HepG2 (cell line): Measurements from ENCODE around the gene WBP1. TPM values are rescaled to one million over a fixed set of nuclear protein-coding genes. Genes with fewer than 3 reads are reported as not detected.

Experiments used
- ATF5 ChIP-seq: sonication (generic); formaldehyde crosslinking; IDR thresholded peaks from 2 replicates; pipeline ENCODE4 v1.4.0; 2020; ENCODE audit warnings: mild to moderate bottlenecking, low read depth, missing genetic modification reagents
- ATF7 ChIP-seq, 2 experiments: fragments of 450-650 bp in 1 of 2; sonication (generic) in 1 of 2; formaldehyde crosslinking in 1 of 2; IDR thresholded peaks; 2 replicates each; pipeline versions ENCODE4 v1.4.0 to v1.6.1; 2016 to 2020; ENCODE audit warnings: antibody characterized with exemption in 1 of 2, mild to moderate bottlenecking in 1 of 2, missing genetic modification reagents in 1 of 2
- CHCHD3 ChIP-seq: sonication (generic); formaldehyde crosslinking; IDR thresholded peaks from 2 replicates; pipeline ENCODE4 v1.8.0; 2022; ENCODE audit warnings: mild to moderate bottlenecking, missing genetic modification reagents, moderate library complexity
- CHD4 ChIP-seq: fragments of 200-600 bp; sonication (generic); IDR thresholded peaks from 2 replicates; pipeline ENCODE4 v1.7.0; 2017; ENCODE audit warnings: mild to moderate bottlenecking, low read length, borderline replicate concordance
- KLF9 ChIP-seq: IDR thresholded peaks from 2 replicates; pipeline ENCODE4 v1.6.1; 2016; ENCODE audit warnings: low read depth
- MEF2D ChIP-seq: sonication (generic); formaldehyde crosslinking; IDR thresholded peaks from 2 replicates; pipeline ENCODE4 v1.5.1; 2020; ENCODE audit warnings: mild to moderate bottlenecking, missing genetic modification reagents
- NFKBIZ ChIP-seq: IDR thresholded peaks from 2 replicates; pipeline ENCODE4 v1.6.1; 2018; ENCODE audit warnings: missing genetic modification reagents, missing compliant biosample characterization
- NFYC ChIP-seq: IDR thresholded peaks from 2 replicates; pipeline ENCODE4 v1.6.1; 2016; ENCODE audit warnings: missing genetic modification reagents, missing compliant biosample characterization
- RFX1 ChIP-seq: fragments of 450-650 bp; IDR thresholded peaks from 2 replicates; pipeline ENCODE4 v1.6.1; 2017
- SIX1 ChIP-seq: sonication (generic); formaldehyde crosslinking; IDR thresholded peaks from 2 replicates; pipeline ENCODE4 v1.4.0; 2020; ENCODE audit warnings: missing genetic modification reagents, borderline replicate concordance
- ZNF24 ChIP-seq: fragments of 450-650 bp; IDR thresholded peaks from 2 replicates; pipeline ENCODE4 v1.6.1; 2017; ENCODE audit warnings: antibody characterized with exemption, mild to moderate bottlenecking
- ZNF251 ChIP-seq: sonication (generic); formaldehyde crosslinking; IDR thresholded peaks from 2 replicates; pipeline ENCODE4 v1.9.0; 2021; ENCODE audit warnings: mild to moderate bottlenecking, missing genetic modification reagents
- ZNF44 ChIP-seq: sonication (generic); formaldehyde crosslinking; IDR thresholded peaks from 2 replicates; pipeline ENCODE4 v1.5.1; 2020; ENCODE audit warnings: mild to moderate bottlenecking, missing genetic modification reagents
- ZNF567 ChIP-seq: sonication (generic); formaldehyde crosslinking; IDR thresholded peaks from 2 replicates; pipeline ENCODE4 v1.8.1; 2023; ENCODE audit warnings: mild to moderate bottlenecking, missing genetic modification reagents, borderline replicate concordance
- ZNF589 ChIP-seq: sonication (generic); formaldehyde crosslinking; conservative IDR thresholded peaks from 2 replicates; pipeline ENCODE4 v1.8.0; 2022; ENCODE audit warnings: mild to moderate bottlenecking, moderate library complexity, missing genetic modification reagents
- ZNF644 ChIP-seq: IDR thresholded peaks from 2 replicates; pipeline ENCODE4 v1.6.1; 2016; ENCODE audit warnings: low read depth
- ZNF670 ChIP-seq: sonication (generic); formaldehyde crosslinking; IDR thresholded peaks from 2 replicates; pipeline ENCODE4 v1.8.0; 2022; ENCODE audit warnings: mild to moderate bottlenecking, missing genetic modification reagents, borderline replicate concordance
- ZZZ3 ChIP-seq: sonication (generic); formaldehyde crosslinking; IDR thresholded peaks from 2 replicates; pipeline ENCODE4 v1.4.0; 2020; ENCODE audit warnings: missing genetic modification reagents, mild to moderate bottlenecking, borderline replicate concordance
- polyA plus RNA-seq, 8 experiments: library from polyadenylated mRNA; depleted of rRNA in 3 of 8; stranded (reverse) in 7 of 8; unstranded in 1 of 8; fragments of >200 nt; fragmentation: Illumina TruSeq in 4 of 8; extraction: Trizol in 4 of 8; gene quantifications; 2 replicates each; pipeline versions ENCODE4 v1.2.1 to v1.2.3, GENCODE V29; 2011 to 2016; ENCODE audit warnings: low read depth in 4 of 8, missing spikeins in 1 of 8, mixed read lengths in 1 of 8; ENCODE audit not compliant: insufficient read depth in 1 of 8
- total RNA-seq, 5 experiments: library from RNA; depleted of rRNA; stranded (reverse); fragments of >200 nt; fragmentation: Illumina TruSeq; extraction: Trizol; gene quantifications; 2 replicates each; pipeline ENCODE4 v1.2.3, GENCODE V29; 2016; ENCODE audit warnings: low read depth in 1 of 5
- TF ChIP-seq, protein P1 (sequence below): sonication (generic); formaldehyde crosslinking; IDR thresholded peaks from 2 replicates; pipeline ENCODE4 v1.4.0; 2020; ENCODE audit warnings: missing genetic modification reagents
- TF ChIP-seq, protein P2 (sequence below): IDR thresholded peaks from 2 replicates; pipeline ENCODE4 v1.6.1; 2016; ENCODE audit warnings: missing genetic modification reagents, missing compliant biosample characterization
- TF ChIP-seq, protein P3 (sequence below): IDR thresholded peaks from 2 replicates; pipeline ENCODE4 v1.4.0; 2020; ENCODE audit warnings: mild to moderate bottlenecking, missing genetic modification reagents
- TF ChIP-seq, protein P4 (sequence below): sonication (generic); formaldehyde crosslinking; IDR thresholded peaks from 2 replicates; pipeline ENCODE4 v1.5.1; 2020; ENCODE audit warnings: missing genetic modification reagents, mild to moderate bottlenecking, borderline replicate concordance

The WBP1 gene
- total and polyA plus RNA-seq, 2 of the 13 experiments (the other 11 are each of a cell fraction or from before 2014, with no cell fraction given) = 38.8 to 85.7 TPM

DNA sequence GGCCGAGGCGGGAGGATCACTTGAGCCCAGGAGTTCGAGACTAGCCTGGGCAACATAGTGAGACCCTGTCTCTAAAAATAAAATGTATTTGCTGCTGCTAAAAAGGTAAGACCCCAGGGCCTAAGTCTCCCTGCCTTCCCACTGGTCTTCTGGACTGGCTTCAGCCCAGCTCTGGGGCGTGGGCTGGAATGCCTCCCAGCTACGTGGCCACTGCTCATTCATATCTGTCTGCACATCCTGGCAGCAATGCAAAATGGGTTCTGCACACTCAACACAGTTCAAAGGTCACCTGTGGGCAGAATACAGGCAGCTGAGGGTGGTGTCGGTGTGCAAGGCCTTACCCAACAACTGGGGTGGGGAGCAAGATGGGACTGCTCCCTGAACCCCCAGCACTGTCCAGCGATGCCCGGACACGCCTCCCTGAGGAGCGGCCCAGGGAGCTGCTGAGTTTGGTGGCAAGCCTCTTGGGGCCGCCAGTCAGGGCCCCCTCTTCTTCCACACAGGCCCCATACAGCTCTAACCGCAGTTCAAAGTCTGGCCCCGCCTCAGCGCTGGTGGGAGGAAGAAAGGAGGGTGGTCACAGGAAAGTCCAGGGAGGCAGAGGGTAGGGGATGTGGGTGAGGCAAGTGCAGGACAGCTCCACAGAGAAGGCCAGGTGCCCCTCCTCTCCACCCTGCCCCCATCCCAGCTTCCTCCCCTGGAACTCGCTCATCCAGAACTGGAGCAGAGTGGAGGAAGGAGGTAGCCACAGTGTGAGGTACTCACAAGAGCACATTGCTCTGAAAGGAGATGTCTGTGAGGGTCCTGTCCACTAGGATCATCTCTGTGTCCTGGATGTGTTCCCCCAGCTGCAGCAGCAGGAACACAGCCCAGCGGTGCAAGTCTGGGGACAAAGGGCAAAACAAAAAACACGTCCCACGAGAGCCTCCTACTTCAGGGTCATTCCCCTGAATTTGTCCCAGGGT, 28.5 kb upstream of the WBP1 start (continued):
- TF ChIP-seq, protein P1, sequence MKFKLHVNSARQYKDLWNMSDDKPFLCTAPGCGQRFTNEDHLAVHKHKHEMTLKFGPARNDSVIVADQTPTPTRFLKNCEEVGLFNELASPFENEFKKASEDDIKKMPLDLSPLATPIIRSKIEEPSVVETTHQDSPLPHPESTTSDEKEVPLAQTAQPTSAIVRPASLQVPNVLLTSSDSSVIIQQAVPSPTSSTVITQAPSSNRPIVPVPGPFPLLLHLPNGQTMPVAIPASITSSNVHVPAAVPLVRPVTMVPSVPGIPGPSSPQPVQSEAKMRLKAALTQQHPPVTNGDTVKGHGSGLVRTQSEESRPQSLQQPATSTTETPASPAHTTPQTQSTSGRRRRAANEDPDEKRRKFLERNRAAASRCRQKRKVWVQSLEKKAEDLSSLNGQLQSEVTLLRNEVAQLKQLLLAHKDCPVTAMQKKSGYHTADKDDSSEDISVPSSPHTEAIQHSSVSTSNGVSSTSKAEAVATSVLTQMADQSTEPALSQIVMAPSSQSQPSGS (CRISPR knock-in tag) = peak; percentile 54
- TF ChIP-seq SIX1 (CRISPR knock-in tag) = peak; percentile 44; the same call in 1 of the 2 replicates
- peak; percentile 56; the same call in 1 of the 2 replicates for TF ChIP-seq ZNF670 (CRISPR knock-in tag)
- TF ChIP-seq, protein P2, sequence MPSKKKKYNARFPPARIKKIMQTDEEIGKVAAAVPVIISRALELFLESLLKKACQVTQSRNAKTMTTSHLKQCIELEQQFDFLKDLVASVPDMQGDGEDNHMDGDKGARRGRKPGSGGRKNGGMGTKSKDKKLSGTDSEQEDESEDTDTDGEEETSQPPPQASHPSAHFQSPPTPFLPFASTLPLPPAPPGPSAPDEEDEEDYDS (CRISPR knock-in tag) = peak; percentile 53; the same call in 1 of the 2 replicates
- peak; percentile 76 for TF ChIP-seq ZNF589
- no peak for TF ChIP-seq ZNF24
- peak; percentile 82 for TF ChIP-seq ZZZ3 (CRISPR knock-in tag)
- peak; percentile 70; the same call in 1 of the 2 replicates for TF ChIP-seq ZNF644 (CRISPR knock-in tag)
- no peak for TF ChIP-seq RFX1
- TF ChIP-seq, protein P3, sequence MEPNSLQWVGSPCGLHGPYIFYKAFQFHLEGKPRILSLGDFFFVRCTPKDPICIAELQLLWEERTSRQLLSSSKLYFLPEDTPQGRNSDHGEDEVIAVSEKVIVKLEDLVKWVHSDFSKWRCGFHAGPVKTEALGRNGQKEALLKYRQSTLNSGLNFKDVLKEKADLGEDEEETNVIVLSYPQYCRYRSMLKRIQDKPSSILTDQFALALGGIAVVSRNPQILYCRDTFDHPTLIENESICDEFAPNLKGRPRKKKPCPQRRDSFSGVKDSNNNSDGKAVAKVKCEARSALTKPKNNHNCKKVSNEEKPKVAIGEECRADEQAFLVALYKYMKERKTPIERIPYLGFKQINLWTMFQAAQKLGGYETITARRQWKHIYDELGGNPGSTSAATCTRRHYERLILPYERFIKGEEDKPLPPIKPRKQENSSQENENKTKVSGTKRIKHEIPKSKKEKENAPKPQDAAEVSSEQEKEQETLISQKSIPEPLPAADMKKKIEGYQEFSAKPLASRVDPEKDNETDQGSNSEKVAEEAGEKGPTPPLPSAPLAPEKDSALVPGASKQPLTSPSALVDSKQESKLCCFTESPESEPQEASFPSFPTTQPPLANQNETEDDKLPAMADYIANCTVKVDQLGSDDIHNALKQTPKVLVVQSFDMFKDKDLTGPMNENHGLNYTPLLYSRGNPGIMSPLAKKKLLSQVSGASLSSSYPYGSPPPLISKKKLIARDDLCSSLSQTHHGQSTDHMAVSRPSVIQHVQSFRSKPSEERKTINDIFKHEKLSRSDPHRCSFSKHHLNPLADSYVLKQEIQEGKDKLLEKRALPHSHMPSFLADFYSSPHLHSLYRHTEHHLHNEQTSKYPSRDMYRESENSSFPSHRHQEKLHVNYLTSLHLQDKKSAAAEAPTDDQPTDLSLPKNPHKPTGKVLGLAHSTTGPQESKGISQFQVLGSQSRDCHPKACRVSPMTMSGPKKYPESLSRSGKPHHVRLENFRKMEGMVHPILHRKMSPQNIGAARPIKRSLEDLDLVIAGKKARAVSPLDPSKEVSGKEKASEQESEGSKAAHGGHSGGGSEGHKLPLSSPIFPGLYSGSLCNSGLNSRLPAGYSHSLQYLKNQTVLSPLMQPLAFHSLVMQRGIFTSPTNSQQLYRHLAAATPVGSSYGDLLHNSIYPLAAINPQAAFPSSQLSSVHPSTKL (CRISPR knock-in tag) = peak; percentile 58
- peak; percentile 97; the same call in 1 of the 2 replicates for TF ChIP-seq CHD4
- TF ChIP-seq ATF5 (CRISPR knock-in tag) = peak; percentile 60; the same call in 1 of the 2 replicates
- no peak; the same call in none of the 2 replicates for TF ChIP-seq MEF2D (CRISPR knock-in tag)
- TF ChIP-seq ATF7 (IDR thresholded peaks at IDR 0.05) = no peak
- peak; percentile 86 for TF ChIP-seq ATF7 (CRISPR knock-in tag; IDR thresholded peaks at IDR 0.05)
- TF ChIP-seq, protein P4, sequence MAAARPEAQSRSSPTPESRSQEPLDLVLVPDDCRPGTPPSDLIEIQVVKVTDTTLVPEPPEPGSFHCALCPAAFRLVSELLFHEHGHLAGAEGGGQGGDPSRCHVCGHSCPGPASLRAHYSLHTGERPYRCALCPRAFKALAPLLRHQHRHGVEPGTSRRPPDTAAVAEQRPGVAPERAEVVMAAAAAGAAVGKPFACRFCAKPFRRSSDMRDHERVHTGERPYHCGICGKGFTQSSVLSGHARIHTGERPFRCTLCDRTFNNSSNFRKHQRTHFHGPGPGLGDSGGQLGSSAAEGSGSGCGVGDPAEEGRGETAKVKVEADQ = no peak
- peak; percentile 71; the same call in 1 of the 2 replicates for TF ChIP-seq CHCHD3 (CRISPR knock-in tag)
- TF ChIP-seq NFKBIZ (CRISPR knock-in tag) = 0 out of 2 replicates have a peak, but pooled peaks have one; percentile 41
- TF ChIP-seq NFYC (CRISPR knock-in tag) = peak; percentile 8; the same call in 1 of the 2 replicates
- no peak for TF ChIP-seq ZNF251 (CRISPR knock-in tag)
- TF ChIP-seq KLF9 (CRISPR knock-in tag) = no peak
- TF ChIP-seq ZNF44 = peak; percentile 70
- TF ChIP-seq ZNF567 (CRISPR knock-in tag) = peak; percentile 97
